Osteoblast (primary cell): Measurements from ENCODE around the gene BRF1. TPM values are rescaled to one million over a fixed set of nuclear protein-coding genes. Genes with fewer than 3 reads are reported as not detected.

ENCODE experiments used
- DNase-seq: peaks from one replicate; pipeline ENCODE4 v3.0.0; 2011; ENCODE audit warnings: low spot score, mixed read lengths; ENCODE audit not compliant: insufficient read length; ENCODE audit errors: missing footprints
- H2AFZ ChIP-seq: 2 replicates; pipeline ENCODE4 v1.6.0; 2011; ENCODE audit warnings: mild to moderate bottlenecking, low read length
- H3K27ac ChIP-seq: 2 replicates; pipeline ENCODE4 v1.5.1; 2011; ENCODE audit warnings: mild to moderate bottlenecking, low read depth, low read length, moderate library complexity
- H3K27me3 ChIP-seq: 2 replicates; pipeline ENCODE4 v1.6.0; 2012; ENCODE audit warnings: mild to moderate bottlenecking, control low read depth, inconsistent platforms, low read length, moderate library complexity; ENCODE audit not compliant: insufficient read depth
- H3K36me3 ChIP-seq: 2 replicates; pipeline ENCODE4 v1.5.1; 2011; ENCODE audit warnings: mild to moderate bottlenecking, low read length, control low read depth, moderate library complexity; ENCODE audit not compliant: insufficient read depth
- H3K4me1 ChIP-seq: 2 replicates; pipeline ENCODE4 v1.5.1; 2011; ENCODE audit warnings: mild to moderate bottlenecking, low read length, control low read depth, moderate library complexity; ENCODE audit not compliant: insufficient read depth
- H3K4me2 ChIP-seq: 2 replicates; pipeline ENCODE4 v1.6.0; 2011; ENCODE audit warnings: mild to moderate bottlenecking, low read length; ENCODE audit not compliant: insufficient read depth
- H3K4me3 ChIP-seq: fragments of 200-600 bp; sonication (generic); 3 replicates; pipeline ENCODE4 v1.5.1; 2012; ENCODE audit warnings: mild to moderate bottlenecking, low read length, inconsistent platforms; ENCODE audit not compliant: insufficient read depth
- H3K79me2 ChIP-seq: 2 replicates; pipeline ENCODE4 v1.6.0; 2012; ENCODE audit warnings: mild to moderate bottlenecking, low read length, control low read depth, inconsistent platforms; ENCODE audit not compliant: insufficient read depth
- H3K9me3 ChIP-seq: 2 replicates; pipeline ENCODE4 v1.5.1; 2011; ENCODE audit warnings: low read depth, low read length, control low read depth
- H4K20me1 ChIP-seq: 2 replicates; pipeline ENCODE4 v1.6.0; 2012; ENCODE audit warnings: mild to moderate bottlenecking, low read length, control low read depth; ENCODE audit not compliant: insufficient read depth
- total RNA-seq: library from RNA; depleted of rRNA; stranded (reverse); fragments of >200 nt; gene quantifications from 2 replicates; pipeline ENCODE4 v1.2.3, GENCODE V29; 2012
- TF ChIP-seq, protein P1 (sequence below): IDR thresholded peaks from 2 replicates; pipeline ENCODE4 v1.5.1; 2011; ENCODE audit warnings: mild to moderate bottlenecking, low read depth, low read length, moderate library complexity; ENCODE audit errors: extremely low read depth

The BRF1 gene
- total RNA-seq, 1 donor = 34.4 TPM

DNA sequence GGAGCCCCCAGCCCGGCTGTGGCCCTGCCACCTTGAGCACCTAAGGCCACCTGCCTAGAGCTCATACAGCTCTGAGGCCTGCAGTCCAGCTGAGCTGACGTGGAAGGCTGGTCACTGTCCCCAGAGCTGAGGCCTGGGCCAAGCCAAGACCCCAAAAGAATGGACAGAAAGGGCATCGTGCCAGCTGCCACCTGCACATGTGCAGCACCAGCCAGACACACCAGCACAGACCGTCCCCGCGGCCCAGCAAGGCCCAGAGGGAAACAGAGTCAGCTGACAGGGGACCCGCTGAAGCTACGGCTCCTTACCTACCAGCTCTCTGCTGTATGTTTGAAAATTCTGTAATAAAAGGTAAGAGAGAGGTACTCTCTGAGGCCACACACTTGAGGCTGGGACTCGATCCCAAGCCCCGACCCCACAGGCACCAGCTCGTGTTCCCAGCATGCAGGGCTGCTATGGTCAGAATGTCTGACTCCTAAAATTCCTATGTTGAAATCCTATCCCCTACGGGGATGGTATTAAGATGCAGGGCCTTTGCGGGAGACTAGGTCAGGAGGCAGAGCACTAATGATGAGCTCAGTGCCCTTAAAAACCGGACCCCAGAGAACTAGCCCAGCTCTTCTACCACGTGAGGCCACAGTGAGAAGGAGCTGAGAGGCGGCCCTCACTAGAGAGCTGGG lies 25.4 kb downstream of the BRF1 start:
- Histone ChIP-seq H3K4me1 (peaks cover 5% of the 10 kb centered on the region), H3K27me3 (no peaks in the 10 kb centered on the region), H3K9me3 (no peaks in the 10 kb centered on the region), H4K20me1 (peaks cover 28% of the 10 kb centered on the region), H3K79me2 (peaks cover 36% of the 10 kb centered on the region), H3K27ac (no peak overlapping the region), H3K4me2 (no peak overlapping the region), H3K36me3 (no peaks in the 10 kb centered on the region), H3K4me3 (no peak overlapping the region), H2AFZ (no peak overlapping the region)
- DNase-seq = peak; percentile 98
- TF ChIP-seq, protein P1, sequence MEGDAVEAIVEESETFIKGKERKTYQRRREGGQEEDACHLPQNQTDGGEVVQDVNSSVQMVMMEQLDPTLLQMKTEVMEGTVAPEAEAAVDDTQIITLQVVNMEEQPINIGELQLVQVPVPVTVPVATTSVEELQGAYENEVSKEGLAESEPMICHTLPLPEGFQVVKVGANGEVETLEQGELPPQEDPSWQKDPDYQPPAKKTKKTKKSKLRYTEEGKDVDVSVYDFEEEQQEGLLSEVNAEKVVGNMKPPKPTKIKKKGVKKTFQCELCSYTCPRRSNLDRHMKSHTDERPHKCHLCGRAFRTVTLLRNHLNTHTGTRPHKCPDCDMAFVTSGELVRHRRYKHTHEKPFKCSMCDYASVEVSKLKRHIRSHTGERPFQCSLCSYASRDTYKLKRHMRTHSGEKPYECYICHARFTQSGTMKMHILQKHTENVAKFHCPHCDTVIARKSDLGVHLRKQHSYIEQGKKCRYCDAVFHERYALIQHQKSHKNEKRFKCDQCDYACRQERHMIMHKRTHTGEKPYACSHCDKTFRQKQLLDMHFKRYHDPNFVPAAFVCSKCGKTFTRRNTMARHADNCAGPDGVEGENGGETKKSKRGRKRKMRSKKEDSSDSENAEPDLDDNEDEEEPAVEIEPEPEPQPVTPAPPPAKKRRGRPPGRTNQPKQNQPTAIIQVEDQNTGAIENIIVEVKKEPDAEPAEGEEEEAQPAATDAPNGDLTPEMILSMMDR = no peak

DNA sequence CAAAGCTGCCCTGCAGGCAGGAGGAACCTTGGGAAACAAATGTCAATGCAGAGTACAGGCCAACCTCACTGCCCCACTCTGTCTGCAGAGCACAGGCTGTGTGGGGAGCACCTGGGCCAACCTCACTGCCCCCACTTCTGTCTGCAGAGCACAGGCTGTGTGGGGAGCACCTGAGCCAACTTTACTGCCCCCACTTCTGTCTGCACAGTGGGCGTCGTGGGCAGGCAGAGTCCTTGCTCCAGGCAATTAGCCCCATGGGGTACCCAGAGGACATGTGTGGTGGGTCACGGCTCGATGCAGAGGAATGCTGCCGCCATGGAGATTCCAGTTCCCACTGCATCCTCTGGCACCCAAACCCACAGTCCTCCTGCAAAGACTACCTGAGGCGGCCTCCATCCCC lies 26.2 kb downstream of the BRF1 start:
- H3K4me2 ChIP-seq = no peak overlapping the region
- peaks cover 21% of the 10 kb centered on the region for H4K20me1 ChIP-seq
- H3K36me3 ChIP-seq = no peaks in the 10 kb centered on the region
- TF ChIP-seq, protein P1 = no peak
- H3K9me3 ChIP-seq = no peaks in the 10 kb centered on the region
- no peak overlapping the region for H2AFZ ChIP-seq
- no peak overlapping the region for H3K27ac ChIP-seq
- H3K79me2 ChIP-seq = peaks cover 29% of the 10 kb centered on the region
- DNase-seq = no peak
- H3K4me1 ChIP-seq = peaks cover 5% of the 10 kb centered on the region
- no peaks in the 10 kb centered on the region for H3K27me3 ChIP-seq
- H3K4me3 ChIP-seq = no peak overlapping the region

DNA sequence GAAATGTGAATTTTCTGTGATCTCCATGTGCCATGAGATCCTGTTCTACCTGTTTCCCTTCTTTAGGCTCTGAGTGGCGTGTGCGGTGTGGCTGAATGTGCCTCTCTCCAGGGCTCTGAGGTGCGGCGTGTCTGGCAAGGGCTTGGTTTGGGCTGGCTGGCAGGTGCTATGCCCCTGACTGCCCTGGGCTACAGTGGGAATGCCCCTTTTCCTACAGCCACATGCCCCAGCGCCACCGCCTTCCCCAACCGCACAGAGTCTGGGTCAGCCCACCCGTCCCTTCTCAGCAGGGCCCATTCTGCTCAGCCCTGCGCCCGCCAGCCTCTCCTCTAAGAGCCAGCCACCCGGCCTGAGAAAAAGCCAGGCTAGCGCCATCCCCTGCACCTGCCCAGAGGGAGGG lies 27.7 kb downstream of the BRF1 start:
- H4K20me1 ChIP-seq = peaks cover 30% of the 10 kb centered on the region
- no peak overlapping the region for H3K4me3 ChIP-seq
- TF ChIP-seq, protein P1 = no peak

DNA sequence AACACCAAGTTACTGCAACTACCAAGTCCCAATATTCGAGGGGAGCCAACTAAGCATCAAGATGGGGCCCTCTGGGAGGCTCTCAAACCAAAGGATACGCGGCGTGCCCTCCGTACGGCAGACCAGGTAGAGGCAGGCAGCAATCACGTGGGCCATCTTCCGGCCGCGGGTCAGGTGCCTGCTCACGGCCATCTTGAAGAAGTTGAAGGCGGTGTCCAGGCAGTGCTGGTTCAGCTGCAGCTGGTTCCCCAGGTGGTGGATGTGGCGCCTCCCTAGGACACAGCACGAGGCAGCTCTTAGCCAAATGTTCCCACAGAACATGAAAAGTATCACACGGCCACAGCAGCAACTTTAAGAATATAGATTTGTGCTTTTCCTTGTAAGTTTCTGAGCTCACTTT lies 28.2 kb downstream of the BRF1 start:
- Histone ChIP-seq H3K27me3 (no peaks in the 10 kb centered on the region), H4K20me1 (peaks cover 33% of the 10 kb centered on the region), H3K4me1 (peaks cover 12% of the 10 kb centered on the region), H3K4me2 (no peak overlapping the region), H3K9me3 (no peaks in the 10 kb centered on the region), H3K27ac (no peak overlapping the region), H2AFZ (no peak overlapping the region), H3K36me3 (no peaks in the 10 kb centered on the region), H3K4me3 (no peak overlapping the region), H3K79me2 (peaks cover 21% of the 10 kb centered on the region)
- TF ChIP-seq, protein P1 = no peak
- peak; percentile 58 for DNase-seq

More for the DNA sequence above, 27.7 kb downstream of the BRF1 start:
- Histone ChIP-seq H3K36me3 (no peaks in the 10 kb centered on the region), H3K27me3 (no peaks in the 10 kb centered on the region), H3K79me2 (peaks cover 23% of the 10 kb centered on the region), H3K4me2 (no peak overlapping the region), H3K4me1 (peaks cover 10% of the 10 kb centered on the region), H2AFZ (no peak overlapping the region), H3K27ac (no peak overlapping the region), H3K9me3 (no peaks in the 10 kb centered on the region)
- peak; percentile 61 for DNase-seq
